Glomerular visceral epithelial cell (primary cell): Measurements from ENCODE around the gene C11orf86.
A peak's percentile ranks its signal among the peaks of the same experiment; 100 is the strongest.
"Not testable (repeated sequence)": the region's sequence is repeated elsewhere in the genome, so short reads cannot be mapped to it uniquely, and the experiment has no call there.

Experiments used
- DNase-seq: peaks from one replicate; pipeline ENCODE4 v3.0.0-alpha.2; 2016; ENCODE audit errors: extremely low spot score

C11orf86 gene

GRCh38 chr11:66967670-66968425 lies 7.3 kb upstream of the C11orf86 start:
- DNase-seq, result peak; percentile 41

- DNase-seq, result no peak
Measured at GRCh38 chr11:66969584-66970225, 5.4 kb upstream of the C11orf86 start.

GRCh38 chr11:66970371-66970806 lies 4.7 kb upstream of the C11orf86 start:
- no peak for DNase-seq

DNA sequence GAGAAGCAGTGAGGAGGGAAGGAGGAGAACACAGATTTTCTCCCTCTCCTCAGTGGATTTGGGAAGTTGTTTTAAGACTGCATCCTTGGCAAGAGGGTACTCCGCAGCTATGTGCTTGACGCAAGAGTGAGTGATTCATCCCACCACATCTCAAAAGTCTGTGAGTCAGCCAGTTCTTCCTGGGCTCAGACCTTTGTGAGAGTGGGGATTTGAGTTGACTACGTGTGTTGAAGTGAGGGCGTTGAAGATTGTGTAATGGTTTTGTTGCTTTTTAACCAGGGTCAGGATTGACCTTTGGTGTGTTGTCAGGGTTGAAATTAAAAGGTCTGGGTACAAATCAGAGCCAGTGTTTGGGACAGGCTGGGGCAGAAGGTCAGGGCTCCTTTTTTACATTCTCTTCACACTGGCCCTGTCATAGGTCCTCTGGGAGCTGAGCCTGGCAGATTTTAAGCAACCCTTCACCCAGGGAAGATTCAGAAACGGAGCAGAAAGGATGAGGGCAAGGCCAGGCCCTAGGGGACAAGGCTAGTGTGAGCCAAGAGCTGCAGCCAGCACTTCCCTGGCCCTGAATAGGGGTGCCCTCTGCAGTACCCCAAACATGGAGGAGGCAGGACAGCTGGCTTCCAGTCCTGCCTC lies 4.2 kb upstream of the C11orf86 start:
- peak; percentile 95 for DNase-seq

GRCh38 chr11:66971488-66971887 lies 3.6 kb upstream of the C11orf86 start:
- DNase-seq, result no peak

DNA sequence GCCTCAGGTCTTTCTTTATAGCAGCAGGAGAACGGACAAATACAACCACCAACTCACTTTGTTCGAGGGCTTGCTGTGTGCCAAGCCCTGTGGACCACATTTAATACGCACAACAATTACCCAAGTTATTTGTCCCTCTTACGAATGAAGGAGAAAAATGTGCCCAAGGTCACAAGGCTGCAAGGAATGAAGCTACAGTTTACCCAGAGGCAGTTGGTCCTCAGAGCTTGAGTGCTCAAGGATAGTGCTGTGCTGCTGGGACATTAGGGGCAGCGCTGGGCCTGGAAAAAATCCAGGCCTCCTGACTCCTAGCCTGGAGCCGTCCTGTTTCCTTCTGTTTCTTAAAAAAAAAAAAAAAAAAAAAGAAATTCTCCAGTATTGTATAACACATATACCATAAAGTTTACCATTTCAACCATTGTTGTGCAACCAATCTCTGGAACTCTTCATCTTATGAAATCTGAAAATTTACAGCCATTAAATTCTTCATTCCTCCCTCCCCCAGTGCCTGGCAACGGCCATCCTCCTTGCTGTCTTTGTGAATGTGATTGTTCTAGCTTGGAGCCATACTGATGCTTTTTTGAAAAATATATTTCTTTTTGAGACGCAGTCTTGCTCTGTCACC lies 1.0 kb upstream of the C11orf86 start:
- no peak for DNase-seq

DNA sequence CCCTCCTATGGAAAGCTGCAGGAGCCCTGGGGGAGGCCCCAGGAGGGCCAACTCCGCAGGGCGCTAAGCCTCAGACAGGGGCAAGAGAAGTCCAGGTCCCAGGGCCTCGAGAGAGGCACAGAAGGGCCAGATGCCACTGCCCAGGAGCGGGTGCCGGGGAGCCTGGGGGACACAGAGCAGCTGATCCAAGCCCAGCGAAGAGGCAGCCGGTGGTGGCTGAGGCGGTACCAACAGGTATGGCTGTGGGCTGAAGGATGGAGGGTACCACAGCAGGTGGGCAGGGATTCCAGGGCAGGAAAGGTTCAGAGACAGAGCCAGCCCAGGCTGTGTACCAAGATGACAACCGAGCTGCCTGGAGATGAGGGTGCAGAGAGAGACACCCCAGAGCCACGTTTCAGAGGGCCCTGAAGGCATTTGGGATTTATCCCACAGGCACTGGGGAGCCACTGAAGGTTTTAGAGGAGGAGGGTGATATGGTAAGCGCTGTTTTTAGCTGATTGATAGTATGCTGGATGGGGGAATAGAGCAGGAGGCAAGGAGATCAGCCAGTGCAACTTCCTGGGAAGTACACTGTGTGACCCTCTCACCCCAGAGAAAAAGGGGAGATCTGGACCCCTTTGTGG lies 412 bp downstream of the C11orf86 start:
- DNase-seq, result no peak

GRCh38 chr11:66976028-66976467 lies 944 bp downstream of the C11orf86 start:
- no peak for DNase-seq

- no peak for DNase-seq
Measured at GRCh38 chr11:66976925-66977324, 1.8 kb downstream of the C11orf86 start.

DNA sequence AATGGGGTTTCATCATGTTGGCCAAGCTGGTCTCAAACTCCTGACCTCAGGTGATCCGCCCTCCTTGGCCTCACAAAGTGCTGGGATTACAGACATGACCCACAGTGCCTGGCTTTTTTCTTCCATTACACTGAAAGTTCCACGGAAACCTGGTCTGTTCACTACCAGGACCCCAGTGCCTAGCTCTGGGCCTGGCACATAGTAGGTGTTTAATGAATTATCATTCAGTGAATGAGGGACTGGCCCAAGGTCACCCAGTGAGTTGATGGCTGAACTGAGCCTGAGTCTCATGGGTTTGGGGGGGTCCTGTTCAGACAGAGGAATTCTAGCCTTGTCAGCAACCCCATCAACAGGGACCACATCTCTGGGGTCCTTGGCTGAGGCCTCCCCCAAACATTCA lies 3.1 kb downstream of the C11orf86 start:
- DNase-seq, result no peak

DNA sequence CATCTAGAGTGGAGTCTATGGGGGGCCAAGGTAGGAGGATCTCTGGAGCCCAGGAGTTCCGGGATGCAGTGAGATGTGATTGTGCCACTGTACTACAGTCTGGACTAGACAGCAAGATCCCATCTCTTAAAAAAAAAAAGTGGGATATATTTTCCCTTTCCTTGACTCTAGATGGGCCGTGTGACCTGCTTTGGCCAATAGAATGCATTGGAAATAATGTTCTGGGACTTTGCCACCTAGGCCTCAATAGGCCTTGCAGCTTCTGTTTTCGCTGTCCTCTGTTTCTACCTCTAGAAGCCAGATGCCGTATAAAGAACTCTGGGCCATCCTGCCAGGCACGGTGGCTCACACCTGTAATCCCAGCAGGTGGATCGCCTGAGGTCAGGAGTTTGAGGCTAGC lies 3.6 kb downstream of the C11orf86 start:
- no peak for DNase-seq

GRCh38 chr11:66979336-66979980 lies 4.4 kb downstream of the C11orf86 start:
- no peak for DNase-seq

DNA sequence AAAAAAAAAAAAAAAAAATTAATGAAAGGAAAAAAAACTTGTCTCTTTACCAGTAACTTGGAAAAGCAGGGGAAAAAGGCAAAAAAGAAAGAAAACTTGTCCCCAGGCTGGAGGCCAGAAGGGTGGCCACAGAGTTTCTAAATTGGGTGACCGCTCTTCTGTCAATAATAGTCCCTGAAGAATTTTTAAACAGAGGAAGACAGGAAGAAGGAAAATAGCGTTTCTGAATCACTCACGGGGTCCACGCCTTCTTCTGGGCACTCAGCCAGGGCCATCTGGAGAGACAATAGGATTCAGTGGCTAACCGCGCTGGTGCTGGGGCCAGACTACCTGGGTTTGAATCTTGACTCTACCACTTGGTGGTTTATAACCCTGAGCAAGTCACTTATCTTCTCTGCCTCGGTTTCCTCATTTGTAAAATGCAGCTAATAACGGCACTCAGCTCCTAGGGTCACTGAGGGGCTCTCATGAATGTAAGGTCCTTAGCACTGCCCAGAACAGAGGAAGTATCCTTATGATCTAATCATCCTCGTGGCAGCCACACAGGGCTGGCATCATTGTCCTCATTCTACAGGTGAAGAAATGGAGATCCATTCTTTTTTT lies 7.0 kb downstream of the C11orf86 start:
- peak; percentile 91 for DNase-seq

DNA sequence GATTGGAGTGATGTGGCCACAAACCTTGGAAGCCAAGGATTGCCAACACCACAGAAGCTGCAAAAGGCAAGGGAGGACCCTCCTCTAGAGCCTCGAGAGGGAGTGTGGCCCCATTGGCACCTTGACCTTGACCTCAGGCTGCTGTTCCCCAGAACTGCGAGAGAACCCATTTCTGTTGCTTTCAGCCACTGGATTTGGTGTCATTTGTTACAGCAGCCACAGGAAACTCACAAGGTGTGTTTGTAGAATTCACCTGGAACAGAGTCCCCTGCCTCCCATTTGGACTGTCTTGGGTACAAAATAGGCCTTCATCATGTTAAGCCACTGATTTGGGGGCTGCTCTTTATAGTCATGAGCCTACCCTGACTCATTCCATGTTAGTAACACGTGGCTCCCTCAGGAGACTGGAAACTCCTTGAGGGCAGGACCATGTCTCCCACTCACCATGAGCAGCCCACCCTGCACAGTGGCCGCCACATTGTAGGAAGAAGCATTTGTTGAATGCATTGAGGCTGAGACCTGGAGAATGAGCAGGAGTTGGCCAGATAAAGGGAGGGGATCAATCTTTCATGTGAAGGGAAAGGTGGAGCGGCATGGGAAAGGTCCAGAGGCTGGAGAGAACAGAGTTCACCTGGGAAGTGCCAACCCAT lies 8.3 kb downstream of the C11orf86 start:
- no peak for DNase-seq

DNA sequence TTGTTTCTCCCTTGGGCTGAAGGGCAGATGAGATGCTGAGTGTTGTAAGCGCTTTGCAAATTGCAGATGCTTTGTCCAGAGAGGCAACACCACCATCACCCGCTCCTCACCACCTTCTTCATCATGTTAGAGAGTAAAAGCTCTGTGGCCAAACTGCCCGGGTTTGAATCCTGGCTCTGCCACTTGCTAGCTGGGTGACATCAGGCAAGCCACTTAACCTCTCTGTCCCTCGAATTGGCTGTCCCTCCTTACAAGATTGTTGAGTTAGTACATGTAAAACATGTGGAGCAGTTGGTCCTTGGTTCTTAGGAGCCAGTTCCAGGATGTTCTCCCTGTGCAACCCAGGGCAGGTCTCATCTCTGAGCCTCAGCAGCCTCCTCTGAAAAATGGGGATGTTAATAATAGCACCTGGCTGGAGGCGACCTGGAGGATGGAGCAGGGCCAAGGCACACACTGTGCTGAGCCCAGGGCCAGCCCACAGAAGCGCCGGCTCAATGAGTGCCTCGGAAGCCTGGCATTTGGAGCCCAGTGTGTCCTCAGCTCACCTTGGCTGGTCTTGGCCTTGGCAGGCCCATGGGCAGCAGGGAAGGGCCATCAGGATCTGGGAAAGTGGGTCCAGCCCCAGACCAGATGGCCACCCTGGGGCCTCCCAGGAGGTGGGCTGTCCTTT lies 10.5 kb downstream of the C11orf86 start:
- DNase-seq, result no peak

- DNase-seq, result no peak
Measured at GRCh38 chr11:66986178-66986545, 11.1 kb downstream of the C11orf86 start.

DNA sequence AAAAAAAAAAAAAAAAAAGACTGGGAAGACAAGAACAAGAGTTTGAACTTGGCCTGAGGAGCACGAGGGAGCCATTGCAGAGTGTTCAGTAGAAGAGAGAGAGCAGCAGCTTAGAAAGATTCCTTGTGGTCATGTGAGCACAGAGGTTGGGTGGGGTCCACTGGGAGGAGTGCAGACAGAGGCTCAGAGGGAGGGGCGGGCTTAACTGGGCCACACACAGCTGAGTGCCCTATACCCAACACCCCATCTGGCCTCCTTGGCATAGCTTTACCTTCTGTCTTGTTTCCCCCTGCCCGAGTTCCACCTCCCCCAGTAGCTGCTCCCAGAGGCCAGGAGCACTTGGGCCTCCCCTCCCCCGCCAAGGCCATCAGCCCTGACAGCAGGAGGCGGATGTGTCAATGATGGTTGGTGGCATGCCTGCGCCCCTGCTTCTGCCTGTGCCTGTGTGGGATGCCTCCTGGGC lies 12.1 kb downstream of the C11orf86 start:
- DNase-seq, result no peak

DNA sequence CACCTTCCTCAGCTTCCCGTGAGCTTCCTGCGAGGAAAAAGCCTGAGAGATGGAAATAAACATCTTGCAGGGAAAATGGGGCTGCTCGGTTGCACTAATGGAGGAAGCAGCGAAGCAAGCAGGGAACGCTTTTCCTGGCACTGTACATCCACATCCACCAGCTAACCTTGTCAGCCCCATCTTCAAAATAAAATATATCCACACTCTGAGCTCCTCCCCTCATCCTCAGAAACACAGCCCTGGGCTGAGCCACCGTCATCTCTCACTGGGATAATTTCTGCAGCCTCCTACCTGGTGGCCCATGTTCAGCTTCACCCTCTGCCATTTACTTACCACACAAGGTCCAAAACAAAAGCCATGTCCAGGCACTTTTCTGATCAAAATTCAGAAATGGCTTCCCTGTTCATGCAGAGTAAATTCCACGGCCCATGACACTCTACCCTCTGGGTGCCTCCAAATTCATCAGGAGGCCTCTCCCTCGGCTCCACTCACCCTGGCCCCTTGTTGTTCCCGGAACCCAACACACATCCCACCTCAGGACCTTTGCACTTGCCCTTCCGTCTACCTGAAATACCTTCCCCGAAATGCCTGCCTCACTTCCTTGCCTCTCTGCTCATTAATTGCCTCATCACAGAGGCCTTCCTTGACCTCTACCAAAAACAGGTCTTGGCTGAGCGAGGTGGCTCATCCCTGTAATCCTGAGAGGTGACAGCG lies 13.0 kb downstream of the C11orf86 start:
- DNase-seq, result no peak

- DNase-seq, result not testable (repeated sequence)
Measured at GRCh38 chr11:66988741-66989140, 13.6 kb downstream of the C11orf86 start.
